Panc1 (cell line): ENCODE data around the gene ACP3. TPM values are rescaled to one million over a fixed set of nuclear protein-coding genes. Genes with fewer than 3 reads are reported as not detected.

Experiments used
- ATAC-seq: fragments of 200-7000 bp; cut with Tn5 transposase; 2 replicates; pipeline ENCODE4 v1.9.1; 2020; ENCODE audit warnings: mild to moderate bottlenecking, moderate library complexity
- BruUV-seq: library from RNA; stranded (reverse); fragments of 400-500 nt; replicated peaks from 2 replicates; lab custom pipeline; 2021; lab: Mats Ljungman, UMichigan
- CTCF ChIA-PET: fragments of 300-600 bp; sonication (Branson Sonifier 250); formaldehyde crosslinking; loops from one replicate; lab custom pipeline; 2022; ENCODE audit warnings: antibody characterized with exemption; lab: Charles Lee
- POLR2A ChIA-PET: fragments of 300-600 bp; sonication (Branson Sonifier 250); formaldehyde crosslinking; loops from one replicate; lab custom pipeline; 2022; ENCODE audit warnings: antibody characterized with exemption; lab: Charles Lee
- DNase-seq: peaks from one replicate; pipeline ENCODE4 v3.0.0-alpha.2; 2010; ENCODE audit warnings: low read depth, low spot score
- H3K27ac ChIP-seq: 2 replicates; pipeline ENCODE4 v1.5.1; 2011; ENCODE audit warnings: mild to moderate bottlenecking, low read length, inconsistent platforms
- H3K27me3 ChIP-seq: fragments of 200-500 bp; sonication (Bioruptor generic); 2 replicates; pipeline ENCODE4 v1.6.0; 2014; ENCODE audit warnings: low read length, inconsistent platforms; ENCODE audit not compliant: control insufficient read depth, insufficient read depth
- H3K36me3 ChIP-seq: fragments of 200-500 bp; sonication (Bioruptor generic); 2 replicates; pipeline ENCODE4 v1.5.1; 2014; ENCODE audit warnings: inconsistent platforms, mild to moderate bottlenecking, low read length, moderate library complexity; ENCODE audit not compliant: control insufficient read depth, insufficient read depth
- H3K4me1 ChIP-seq: 2 replicates; pipeline ENCODE4 v1.5.1; 2011; ENCODE audit warnings: inconsistent platforms, mild to moderate bottlenecking, low read length, moderate library complexity; ENCODE audit not compliant: control insufficient read depth, insufficient read depth
- H3K4me3 ChIP-seq, 2 experiments: 2 replicates each; pipeline ENCODE4 v1.5.1; 2011 to 2012; ENCODE audit warnings: low read depth in 2 of 2, low read length in 2 of 2, mild to moderate bottlenecking in 2 of 2, inconsistent platforms in 1 of 2, moderate library complexity in 1 of 2
- H3K9me3 ChIP-seq: fragments of 200-500 bp; sonication (Bioruptor generic); 2 replicates; pipeline ENCODE4 v1.5.1; 2014; ENCODE audit warnings: low read depth, mild to moderate bottlenecking, inconsistent platforms, low read length, moderate library complexity; ENCODE audit not compliant: control insufficient read depth, insufficient read depth
- CTCF ChIP-seq: fragments of 450-650 bp; IDR thresholded peaks from 2 replicates; pipeline ENCODE4 v1.5.1; 2017; ENCODE audit warnings: mild to moderate bottlenecking
- POLR2AphosphoS5 ChIP-seq: IDR thresholded peaks from 2 replicates; pipeline ENCODE4 v1.6.1; 2012; ENCODE audit warnings: mild to moderate bottlenecking, low read depth, low read length, moderate library complexity
- SIN3A ChIP-seq: IDR thresholded peaks from 2 replicates; pipeline ENCODE4 v1.6.1; 2012; ENCODE audit warnings: low read depth, mild to moderate bottlenecking, low read length, moderate library complexity, borderline replicate concordance; ENCODE audit not compliant: insufficient read depth
- TCF7L2 ChIP-seq: IDR thresholded peaks from 2 replicates; pipeline ENCODE4 v1.6.1; 2011; ENCODE audit warnings: mild to moderate bottlenecking, low read depth, low read length, inconsistent platforms
- in situ Hi-C: cut with HindIII; loops from 2 replicates; pipeline ENCODE4 v1.10.0; 2016; ENCODE audit warnings: low sequenced_read_pairs, low pct_unique_long_range_greater_than_20kb
- intact Hi-C: fragments of 100-400 bp; cut with micrococcal nuclease; formaldehyde crosslinking; loops from one replicate; pipeline ENCODE4 v1.10.0; 2022; ENCODE audit not compliant: unreplicated experiment
- total RNA-seq: library from RNA; stranded (reverse); gene quantifications from one replicate; pipeline ENCODE4 v1.2.1, GENCODE V29; 2021; ENCODE audit not compliant: unreplicated experiment
- TF ChIP-seq, protein P1 (sequence below), 2 experiments: IDR thresholded peaks; 2 replicates each; pipeline ENCODE4 v1.6.1; 2011 to 2012; ENCODE audit warnings: low read depth in 2 of 2, control low read depth in 1 of 2, low read length in 1 of 2, mild to moderate bottlenecking in 1 of 2, moderate library complexity in 1 of 2; ENCODE audit not compliant: insufficient read depth in 1 of 2

Gene ACP3
- total RNA-seq, 1 experiment from 2014 or later: not detected

- Histone ChIP-seq H3K4me1 (no peaks in the 10 kb centered on the region), H3K9me3 (no peaks in the 10 kb centered on the region), H3K36me3 (no peaks in the 10 kb centered on the region), H3K27ac (no peak overlapping the region), H3K27me3 (peaks cover 8% of the 10 kb centered on the region), H3K4me3 (no peak overlapping the region)
- ChIA-PET POLR2A (no interaction called here), CTCF (interaction anchor here (0.6 kb wide), 1 partner anchor 18 kb away, joined by 4 read pairs; no protein-coding TSS in a partner anchor)
- TF ChIP-seq, protein P1, sequence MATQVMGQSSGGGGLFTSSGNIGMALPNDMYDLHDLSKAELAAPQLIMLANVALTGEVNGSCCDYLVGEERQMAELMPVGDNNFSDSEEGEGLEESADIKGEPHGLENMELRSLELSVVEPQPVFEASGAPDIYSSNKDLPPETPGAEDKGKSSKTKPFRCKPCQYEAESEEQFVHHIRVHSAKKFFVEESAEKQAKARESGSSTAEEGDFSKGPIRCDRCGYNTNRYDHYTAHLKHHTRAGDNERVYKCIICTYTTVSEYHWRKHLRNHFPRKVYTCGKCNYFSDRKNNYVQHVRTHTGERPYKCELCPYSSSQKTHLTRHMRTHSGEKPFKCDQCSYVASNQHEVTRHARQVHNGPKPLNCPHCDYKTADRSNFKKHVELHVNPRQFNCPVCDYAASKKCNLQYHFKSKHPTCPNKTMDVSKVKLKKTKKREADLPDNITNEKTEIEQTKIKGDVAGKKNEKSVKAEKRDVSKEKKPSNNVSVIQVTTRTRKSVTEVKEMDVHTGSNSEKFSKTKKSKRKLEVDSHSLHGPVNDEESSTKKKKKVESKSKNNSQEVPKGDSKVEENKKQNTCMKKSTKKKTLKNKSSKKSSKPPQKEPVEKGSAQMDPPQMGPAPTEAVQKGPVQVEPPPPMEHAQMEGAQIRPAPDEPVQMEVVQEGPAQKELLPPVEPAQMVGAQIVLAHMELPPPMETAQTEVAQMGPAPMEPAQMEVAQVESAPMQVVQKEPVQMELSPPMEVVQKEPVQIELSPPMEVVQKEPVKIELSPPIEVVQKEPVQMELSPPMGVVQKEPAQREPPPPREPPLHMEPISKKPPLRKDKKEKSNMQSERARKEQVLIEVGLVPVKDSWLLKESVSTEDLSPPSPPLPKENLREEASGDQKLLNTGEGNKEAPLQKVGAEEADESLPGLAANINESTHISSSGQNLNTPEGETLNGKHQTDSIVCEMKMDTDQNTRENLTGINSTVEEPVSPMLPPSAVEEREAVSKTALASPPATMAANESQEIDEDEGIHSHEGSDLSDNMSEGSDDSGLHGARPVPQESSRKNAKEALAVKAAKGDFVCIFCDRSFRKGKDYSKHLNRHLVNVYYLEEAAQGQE (IDR thresholded peaks at IDR 0.05; ENCODE audit: insufficient read depth in 1 of 2, low read depth in 2 of 2, low read length in 1 of 2): no peak
- TF ChIP-seq POLR2AphosphoS5: no peak
- no peak for TF ChIP-seq SIN3A
- TF ChIP-seq CTCF: no peak
- TF ChIP-seq TCF7L2: no peak
- ATAC-seq (no peak), DNase-seq (no peak)
- BruUV-seq: no TSS peak
- intact Hi-C loops (no loop called here), in situ Hi-C loops (no loop called here)
Observed at GRCh38 chr3:132360717-132361116, 43.5 kb downstream of the ACP3 start.

GRCh38 chr3:132362329-132362728, 45.1 kb downstream of the ACP3 start:
- in situ Hi-C loops (no loop called here), intact Hi-C loops (no loop called here)
- DNase-seq: no peak
- ChIA-PET CTCF (no interaction called here), POLR2A (no interaction called here)
- no peak for TF ChIP-seq TCF7L2
- no peak for TF ChIP-seq POLR2AphosphoS5
- TF ChIP-seq, protein P1 (IDR thresholded peaks at IDR 0.05; ENCODE audit: insufficient read depth in 1 of 2, low read depth in 2 of 2, low read length in 1 of 2): no peak
- no peak for TF ChIP-seq SIN3A
- no peak for TF ChIP-seq CTCF
- H3K36me3 ChIP-seq: no peaks in the 10 kb centered on the region
- H3K27ac ChIP-seq: no peak overlapping the region
- peaks cover 18% of the 10 kb centered on the region for H3K27me3 ChIP-seq
- no peaks in the 10 kb centered on the region for H3K9me3 ChIP-seq
- H3K4me3 ChIP-seq: no peak overlapping the region
- ATAC-seq: no peak
- BruUV-seq: no TSS peak
- no peaks in the 10 kb centered on the region for H3K4me1 ChIP-seq
